Stimulated activated naive B cell treated with anti-CD40 and anti-IgM and Interleukin-4, amounts not matched to agents 10 μg/mL and 1 μg/mL and 100 μg/mL, for 72 hours (primary cell): ENCODE measurements around the gene GOLGA6L10.
"Not testable (repeated sequence)": the region's sequence is repeated elsewhere in the genome, so short reads cannot be mapped to it uniquely, and the experiment has no call there.

Source experiments
- ATAC-seq, 2 donors: fragments of 150-1000 bp; cut with Tn5 transposase; replicated peaks; 2 replicates each; pipeline ENCODE4 v1.10.0; 2021; ENCODE audit warnings: moderate library complexity in 1 of 2
- DNase-seq: peaks from one replicate; pipeline ENCODE4 v3.0.0; 2021
- H3K27ac Mint-ChIP-seq: one replicate; pipeline ENCODE4 v1.8.0; 2022; ENCODE audit warnings: mild to moderate bottlenecking, mixed read lengths
- H3K27me3 Mint-ChIP-seq, 2 donors: one replicate each; pipeline ENCODE4 v1.8.0; 2022; ENCODE audit warnings: mixed read lengths in 2 of 2
- H3K36me3 Mint-ChIP-seq, 2 donors: one replicate each; pipeline ENCODE4 v1.8.0; 2022; ENCODE audit warnings: mixed read lengths in 2 of 2, mild to moderate bottlenecking in 1 of 2
- H3K4me1 Mint-ChIP-seq, 2 donors: one replicate each; pipeline ENCODE4 v1.8.0; 2022; ENCODE audit warnings: mixed read lengths in 2 of 2, mild to moderate bottlenecking in 1 of 2
- H3K4me3 Mint-ChIP-seq, 2 donors: one replicate each; pipeline ENCODE4 v1.8.0; 2022; ENCODE audit warnings: mild to moderate bottlenecking in 2 of 2, mixed read lengths in 2 of 2, moderate library complexity in 1 of 2
- H3K9me3 Mint-ChIP-seq, 2 donors: one replicate each; pipeline ENCODE4 v1.8.0; 2022; ENCODE audit warnings: mixed read lengths in 2 of 2, mild to moderate bottlenecking in 1 of 2

GOLGA6L10 gene

GRCh38 chr15:82349375-82349774, at the start of gene GOLGA6L10:
Gene GOLGA6L10 (minus strand): TSS chr15:82349475. CDS start chr15:82349375, 100 bp downstream.
- not testable (repeated sequence) for H3K4me3 Mint-ChIP-seq, DNase-seq, ATAC-seq, H3K9me3 Mint-ChIP-seq, H3K27ac Mint-ChIP-seq, H3K4me1 Mint-ChIP-seq, H3K27me3 Mint-ChIP-seq, H3K36me3 Mint-ChIP-seq

- Mint-ChIP-seq H3K9me3 (no peaks in the 10 kb centered on the region), H3K4me3 (no peak overlapping the region), H3K27me3 (no peaks in the 10 kb centered on the region), H3K4me1 (peaks cover 9 to 33% of the 10 kb centered on the region in 2 donors), H3K36me3 (peaks cover 4 to 9% of the 10 kb centered on the region in 2 donors), H3K27ac (peak overlapping the region; percentile 71)
- DNase-seq (no peak), ATAC-seq (no peak)
These were observed 49.5 kb upstream of the GOLGA6L10 start for GRCh38 chr15:82398785-82399184.

- no peaks in the 10 kb centered on the region for H3K27me3 Mint-ChIP-seq
- no peaks in the 10 kb centered on the region for H3K9me3 Mint-ChIP-seq
- peaks cover 4 to 7% of the 10 kb centered on the region in 2 donors for H3K36me3 Mint-ChIP-seq
- H3K4me1 Mint-ChIP-seq = peaks cover 9 to 31% of the 10 kb centered on the region in 2 donors
- no peak overlapping the region for H3K4me3 Mint-ChIP-seq
- no peak overlapping the region for H3K27ac Mint-ChIP-seq
- DNase-seq = no peak
- ATAC-seq = no peak
These were observed 48.5 kb upstream of the GOLGA6L10 start for GRCh38 chr15:82397817-82398216.

- H3K36me3 Mint-ChIP-seq, H3K9me3 Mint-ChIP-seq, H3K27ac Mint-ChIP-seq, DNase-seq, ATAC-seq, H3K27me3 Mint-ChIP-seq, H3K4me3 Mint-ChIP-seq: not testable (repeated sequence)
- H3K4me1 Mint-ChIP-seq = peaks cover 13 to 30% of the 10 kb centered on the region in 2 donors
These were observed 46.5 kb upstream of the GOLGA6L10 start for GRCh38 chr15:82395788-82396187.

- no peaks in the 10 kb centered on the region for H3K9me3 Mint-ChIP-seq
- H3K4me3 Mint-ChIP-seq = no peak overlapping the region
- no peaks in the 10 kb centered on the region for H3K27me3 Mint-ChIP-seq
- H3K36me3 Mint-ChIP-seq = peaks cover 4 to 6% of the 10 kb centered on the region in 2 donors
- ATAC-seq (no peak), DNase-seq (no peak)
- H3K4me1 Mint-ChIP-seq = peaks cover 4 to 10% of the 10 kb centered on the region in 2 donors
- no peak overlapping the region for H3K27ac Mint-ChIP-seq
These were observed 44.4 kb upstream of the GOLGA6L10 start for GRCh38 chr15:82393671-82394070.

- H3K27me3 Mint-ChIP-seq, H3K27ac Mint-ChIP-seq: not testable (repeated sequence)
These were observed 42.8 kb upstream of the GOLGA6L10 start for GRCh38 chr15:82392077-82392476.

GRCh38 chr15:82390152-82390551, 40.9 kb upstream of the GOLGA6L10 start:
- H3K36me3 Mint-ChIP-seq, H3K27ac Mint-ChIP-seq, DNase-seq, H3K27me3 Mint-ChIP-seq, ATAC-seq, H3K4me1 Mint-ChIP-seq, H3K9me3 Mint-ChIP-seq, H3K4me3 Mint-ChIP-seq: not testable (repeated sequence)

More at GRCh38 chr15:82392077-82392476, 42.8 kb upstream of the GOLGA6L10 start:
- not testable (repeated sequence) for H3K9me3 Mint-ChIP-seq, H3K4me3 Mint-ChIP-seq, ATAC-seq, H3K4me1 Mint-ChIP-seq, H3K36me3 Mint-ChIP-seq, DNase-seq

- not testable (repeated sequence) for H3K36me3 Mint-ChIP-seq, H3K4me1 Mint-ChIP-seq, ATAC-seq, H3K9me3 Mint-ChIP-seq, H3K27me3 Mint-ChIP-seq, H3K4me3 Mint-ChIP-seq, DNase-seq, H3K27ac Mint-ChIP-seq
These were observed 37.9 kb upstream of the GOLGA6L10 start for GRCh38 chr15:82387209-82387608.

- H3K9me3 Mint-ChIP-seq, H3K36me3 Mint-ChIP-seq, ATAC-seq, H3K27me3 Mint-ChIP-seq, H3K27ac Mint-ChIP-seq: not testable (repeated sequence)
- DNase-seq = peak; percentile 2
- peaks cover 19 to 27% of the 10 kb centered on the region in 2 donors for H3K4me1 Mint-ChIP-seq
- H3K4me3 Mint-ChIP-seq = peak overlapping the region in 1 of 2 donors; percentile 36
These were observed 32.2 kb upstream of the GOLGA6L10 start for GRCh38 chr15:82381330-82381955.

- H3K9me3 Mint-ChIP-seq, H3K4me3 Mint-ChIP-seq, DNase-seq, H3K27ac Mint-ChIP-seq, H3K27me3 Mint-ChIP-seq, ATAC-seq, H3K36me3 Mint-ChIP-seq: not testable (repeated sequence)
- peaks cover 19 to 27% of the 10 kb centered on the region in 2 donors for H3K4me1 Mint-ChIP-seq
These were observed 30.3 kb upstream of the GOLGA6L10 start for GRCh38 chr15:82379552-82379951.

- not testable (repeated sequence) for H3K4me3 Mint-ChIP-seq, ATAC-seq, H3K27ac Mint-ChIP-seq, DNase-seq, H3K27me3 Mint-ChIP-seq, H3K36me3 Mint-ChIP-seq, H3K9me3 Mint-ChIP-seq
- H3K4me1 Mint-ChIP-seq = peaks cover 8 to 15% of the 10 kb centered on the region in 2 donors
These were observed 24.4 kb upstream of the GOLGA6L10 start for GRCh38 chr15:82373661-82374060.

- Mint-ChIP-seq H3K4me1 (peaks cover 8 to 15% of the 10 kb centered on the region in 2 donors), H3K36me3 (peaks cover 4 to 5% of the 10 kb centered on the region in 2 donors), H3K27ac (no peak overlapping the region), H3K27me3 (no peaks in the 10 kb centered on the region), H3K4me3 (no peak overlapping the region), H3K9me3 (peaks cover 0 to 2% of the 10 kb centered on the region in 2 donors)
- no peak for DNase-seq
- ATAC-seq = no peak
These were observed 22.4 kb upstream of the GOLGA6L10 start for GRCh38 chr15:82371656-82372055.

- H3K36me3 Mint-ChIP-seq, H3K27me3 Mint-ChIP-seq, ATAC-seq, H3K4me3 Mint-ChIP-seq, H3K4me1 Mint-ChIP-seq, H3K27ac Mint-ChIP-seq, H3K9me3 Mint-ChIP-seq, DNase-seq: not testable (repeated sequence)
These were observed 18.5 kb upstream of the GOLGA6L10 start for GRCh38 chr15:82367790-82368189.

GRCh38 chr15:82365692-82366323, 16.5 kb upstream of the GOLGA6L10 start:
- H3K27me3 Mint-ChIP-seq, H3K27ac Mint-ChIP-seq, H3K4me1 Mint-ChIP-seq, H3K9me3 Mint-ChIP-seq, H3K4me3 Mint-ChIP-seq, H3K36me3 Mint-ChIP-seq: not testable (repeated sequence)
- peak; percentile 47 for DNase-seq
- ATAC-seq = peak; percentile 88 to 99

GRCh38 chr15:82364548-82364947, 15.3 kb upstream of the GOLGA6L10 start:
- not testable (repeated sequence) for ATAC-seq, H3K4me1 Mint-ChIP-seq, H3K9me3 Mint-ChIP-seq, H3K27me3 Mint-ChIP-seq, H3K36me3 Mint-ChIP-seq, H3K4me3 Mint-ChIP-seq, H3K27ac Mint-ChIP-seq, DNase-seq
